Suppressor macrophage treated with lipopolysaccharide for 4 hours (primary cell): ENCODE measurements around the gene SLCO4A1.
"Not testable (repeated sequence)": the region's sequence is repeated elsewhere in the genome, so short reads cannot be mapped to it uniquely, and the experiment has no call there.

ENCODE experiments used
- DNase-seq: peaks from one replicate; pipeline ENCODE4 v3.0.0-alpha.2; 2020

Gene SLCO4A1

GRCh38 chr20:62623488-62624324 lies 18.6 kb upstream of the SLCO4A1 start:
- DNase-seq: peak; percentile 97

- no peak for DNase-seq
These were observed 18.0 kb upstream of the SLCO4A1 start for GRCh38 chr20:62624325-62624690.

GRCh38 chr20:62624719-62625453 lies 17.4 kb upstream of the SLCO4A1 start:
- peak; percentile 80 for DNase-seq

GRCh38 chr20:62625516-62625915 lies 16.8 kb upstream of the SLCO4A1 start:
- no peak for DNase-seq

- no peak for DNase-seq
These were observed 16.3 kb upstream of the SLCO4A1 start for GRCh38 chr20:62625921-62626547.

GRCh38 chr20:62627425-62627824 lies 14.9 kb upstream of the SLCO4A1 start:
- DNase-seq: not testable (repeated sequence)

- DNase-seq: peak; percentile 45
These were observed 14.2 kb upstream of the SLCO4A1 start for GRCh38 chr20:62627901-62628612.

- DNase-seq: no peak
These were observed 13.6 kb upstream of the SLCO4A1 start for GRCh38 chr20:62628691-62629090.

- DNase-seq: no peak
These were observed 12.3 kb upstream of the SLCO4A1 start for GRCh38 chr20:62629864-62630470.

- DNase-seq: no peak
These were observed 10.7 kb upstream of the SLCO4A1 start for GRCh38 chr20:62631336-62632308.

- DNase-seq: peak; percentile 66
These were observed 9.7 kb upstream of the SLCO4A1 start for GRCh38 chr20:62632575-62633090.

- DNase-seq: no peak
These were observed 8.5 kb upstream of the SLCO4A1 start for GRCh38 chr20:62633598-62634329.

GRCh38 chr20:62634330-62634967 lies 7.9 kb upstream of the SLCO4A1 start:
- no peak for DNase-seq

- no peak for DNase-seq
These were observed 7.1 kb upstream of the SLCO4A1 start for GRCh38 chr20:62635232-62635631.

- no peak for DNase-seq
These were observed 6.5 kb upstream of the SLCO4A1 start for GRCh38 chr20:62635852-62636251.

- DNase-seq: no peak
These were observed 5.9 kb upstream of the SLCO4A1 start for GRCh38 chr20:62636446-62636845.

GRCh38 chr20:62637110-62637509 lies 5.2 kb upstream of the SLCO4A1 start:
- no peak for DNase-seq

GRCh38 chr20:62637521-62638054 lies 4.7 kb upstream of the SLCO4A1 start:
- DNase-seq: no peak

GRCh38 chr20:62638055-62638570 lies 4.2 kb upstream of the SLCO4A1 start:
- DNase-seq: no peak
